Naive thymus-derived CD4-positive, alpha-beta T cell (primary cell): ENCODE measurements around the gene ALPI. TPM values are rescaled to one million over a fixed set of nuclear protein-coding genes. Genes with fewer than 3 reads are reported as not detected.
A peak's percentile ranks its signal among the peaks of the same experiment; 100 is the strongest.

ENCODE experiments used
- ATAC-seq: fragments of 150-1000 bp; cut with Tn5 transposase; 2 replicates; pipeline ENCODE4 v1.10.0; 2021; ENCODE audit warnings: mild to moderate bottlenecking, moderate library complexity
- CTCF ChIA-PET: fragments of 350-600 bp; sonication (Branson Sonifier 250); formaldehyde crosslinking; loops from one replicate; lab custom pipeline; 2021; ENCODE audit warnings: antibody characterized with exemption; lab: Charles Lee
- POLR2A ChIA-PET: fragments of 350-600 bp; sonication (Branson Sonifier 250); formaldehyde crosslinking; loops from one replicate; lab custom pipeline; 2021; ENCODE audit warnings: antibody characterized with exemption, inconsistent platforms; lab: Charles Lee
- DNase-seq, 9 donors: peaks; one replicate each; pipeline versions ENCODE4 v3.0.0 to v3.0.0-alpha.2; 2020 to 2022; ENCODE audit warnings: mixed read lengths in 1 of 9
- H3K27ac ChIP-seq: one replicate; pipeline ENCODE4 v1.7.0; 2013; ENCODE audit warnings: mild to moderate bottlenecking, low read depth, low read length, moderate library complexity
- H3K27me3 ChIP-seq, 2 donors: one replicate each; pipeline ENCODE4 v1.7.0; 2013; ENCODE audit warnings: low read length in 2 of 2, mild to moderate bottlenecking in 2 of 2, moderate library complexity in 2 of 2; ENCODE audit not compliant: control insufficient read depth in 2 of 2, insufficient read depth in 2 of 2
- H3K36me3 ChIP-seq, 3 experiments: 1 replicate in 2 of 3; 2 replicates in 1 of 3; pipeline ENCODE4 v1.7.0; 2013; ENCODE audit warnings: low read length in 3 of 3, mild to moderate bottlenecking in 3 of 3, moderate library complexity in 1 of 3; ENCODE audit not compliant: insufficient read depth in 3 of 3, control insufficient read depth in 2 of 3
- H3K4me1 ChIP-seq, 2 donors: one replicate each; pipeline ENCODE4 v1.7.0; 2013; ENCODE audit warnings: low read length in 2 of 2, mild to moderate bottlenecking in 2 of 2, moderate library complexity in 1 of 2; ENCODE audit not compliant: control insufficient read depth in 2 of 2, insufficient read depth in 2 of 2
- H3K4me3 ChIP-seq: 2 replicates; pipeline ENCODE4 v1.7.0; 2013; ENCODE audit warnings: mild to moderate bottlenecking, low read length
- H3K9me3 ChIP-seq, 3 experiments: 1 replicate in 2 of 3; 2 replicates in 1 of 3; pipeline ENCODE4 v1.7.0; 2013; ENCODE audit warnings: low read length in 3 of 3; ENCODE audit not compliant: control insufficient read depth in 2 of 3
- H3K27ac Mint-ChIP-seq, 9 donors: one replicate each; pipeline ENCODE4 v1.8.0; 2020 to 2022; ENCODE audit warnings: mixed read lengths in 9 of 9, mild to moderate bottlenecking in 8 of 9, moderate library complexity in 5 of 9, inconsistent platforms in 2 of 9
- H3K27me3 Mint-ChIP-seq, 5 donors: one replicate each; pipeline ENCODE4 v1.8.0; 2021 to 2022; ENCODE audit warnings: mixed read lengths in 5 of 5, mild to moderate bottlenecking in 1 of 5
- H3K36me3 Mint-ChIP-seq, 5 donors: one replicate each; pipeline ENCODE4 v1.8.0; 2020 to 2022; ENCODE audit warnings: mixed read lengths in 5 of 5, mild to moderate bottlenecking in 3 of 5, inconsistent platforms in 1 of 5
- H3K4me1 Mint-ChIP-seq, 7 donors: one replicate each; pipeline ENCODE4 v1.8.0; 2020 to 2022; ENCODE audit warnings: mixed read lengths in 7 of 7, mild to moderate bottlenecking in 3 of 7, inconsistent platforms in 1 of 7
- H3K4me3 Mint-ChIP-seq, 10 donors: one replicate each; pipeline ENCODE4 v1.8.0; 2020 to 2022; ENCODE audit warnings: mild to moderate bottlenecking in 10 of 10, mixed read lengths in 10 of 10, moderate library complexity in 6 of 10, inconsistent platforms in 2 of 10
- H3K9me3 Mint-ChIP-seq, 11 donors: one replicate each; pipeline ENCODE4 v1.8.0; 2020 to 2022; ENCODE audit warnings: mixed read lengths in 11 of 11, mild to moderate bottlenecking in 4 of 11, inconsistent platforms in 1 of 11, moderate library complexity in 1 of 11
- intact Hi-C, 2 donors: fragments of 100-400 bp; cut with micrococcal nuclease; formaldehyde crosslinking; loops; one replicate each; pipeline ENCODE4 v1.15.1; 2023
- polyA plus RNA-seq, 2 donors: library from polyadenylated mRNA; unstranded; fragments of 300-500 nt; fragmentation: Illumina TruSeq; gene quantifications; one replicate each; pipeline ENCODE4 v1.2.3, GENCODE V29; 2021
- total RNA-seq, 6 experiments: library from RNA in 5 of 6; stranded (reverse) in 5 of 6; gene quantifications; 1 replicate in 5 of 6; 2 replicates in 1 of 6; pipeline ENCODE4 v1.2.3 and lab custom pipeline; 2021 to 2026

ALPI gene
- total and polyA plus RNA-seq, 7 experiments from 2014 or later = not detected

- H3K36me3 Mint-ChIP-seq = no peaks in the 10 kb centered on the region
- ATAC-seq (no peak), DNase-seq (no peak)
- H3K4me3 Mint-ChIP-seq = no peak overlapping the region
- peaks cover 0 to 6% of the 10 kb centered on the region in 2 donors for H3K4me1 ChIP-seq
- intact Hi-C loops = no loop called here
- CTCF ChIA-PET = interaction anchor here (0.6 kb wide), 1 partner anchor 1419 kb away, joined by 3 read pairs; no protein-coding TSS in a partner anchor
- POLR2A ChIA-PET = no interaction called here
- H3K36me3 ChIP-seq = no peaks in the 10 kb centered on the region
- no peak overlapping the region for H3K27ac ChIP-seq
- H3K27me3 ChIP-seq = no peaks in the 10 kb centered on the region
- no peak overlapping the region for H3K4me3 ChIP-seq
- H3K4me1 Mint-ChIP-seq = peaks cover 4 to 13% (median 12%) of the 10 kb centered on the region in 7 donors
- no peak overlapping the region for H3K27ac Mint-ChIP-seq
- peaks cover 14 to 42% (median 26%) of the 10 kb centered on the region in 5 donors for H3K27me3 Mint-ChIP-seq
- H3K9me3 Mint-ChIP-seq = no peaks in the 10 kb centered on the region
- H3K9me3 ChIP-seq = no peaks in the 10 kb centered on the region
These were observed 43.9 kb upstream of the ALPI start for GRCh38 chr2:232411901-232412629.

GRCh38 chr2:232412986-232413385, 43.0 kb upstream of the ALPI start:
- no peaks in the 10 kb centered on the region for H3K9me3 Mint-ChIP-seq
- ChIA-PET POLR2A (no interaction called here), CTCF (interaction anchor here (0.6 kb wide), 1 partner anchor 1420 kb away, joined by 3 read pairs; no protein-coding TSS in a partner anchor)
- intact Hi-C loops = no loop called here
- no peaks in the 10 kb centered on the region for H3K36me3 ChIP-seq
- H3K27me3 Mint-ChIP-seq = peaks cover 14 to 46% (median 28%) of the 10 kb centered on the region in 5 donors
- no peaks in the 10 kb centered on the region for H3K27me3 ChIP-seq
- peaks cover 0 to 6% of the 10 kb centered on the region in 2 donors for H3K4me1 ChIP-seq
- H3K4me3 Mint-ChIP-seq = peak overlapping the region in 2 of 10 donors; percentile 1 to 30
- no peak overlapping the region for H3K4me3 ChIP-seq
- peaks cover 4 to 13% (median 12%) of the 10 kb centered on the region in 7 donors for H3K4me1 Mint-ChIP-seq
- H3K9me3 ChIP-seq = no peaks in the 10 kb centered on the region
- ATAC-seq = no peak
- H3K27ac ChIP-seq = no peak overlapping the region
- no peaks in the 10 kb centered on the region for H3K36me3 Mint-ChIP-seq
- DNase-seq = no peak
- no peak overlapping the region for H3K27ac Mint-ChIP-seq

GRCh38 chr2:232415138-232415690, 40.7 kb upstream of the ALPI start:
- Histone ChIP-seq H3K9me3 (no peaks in the 10 kb centered on the region), H3K36me3 (no peaks in the 10 kb centered on the region), H3K4me1 (peaks cover 0 to 13% of the 10 kb centered on the region in 2 donors), H3K4me3 (no peak overlapping the region), H3K27me3 (no peaks in the 10 kb centered on the region), H3K27ac (no peak overlapping the region)
- ChIA-PET POLR2A (no interaction called here), CTCF (no interaction called here)
- no peaks in the 10 kb centered on the region for H3K36me3 Mint-ChIP-seq
- H3K27ac Mint-ChIP-seq = no peak overlapping the region
- no peak overlapping the region for H3K4me3 Mint-ChIP-seq
- H3K4me1 Mint-ChIP-seq = peaks cover 10 to 28% (median 19%) of the 10 kb centered on the region in 7 donors
- ATAC-seq (no peak), DNase-seq (no peak)
- intact Hi-C loops = no loop called here
- no peaks in the 10 kb centered on the region for H3K9me3 Mint-ChIP-seq
- H3K27me3 Mint-ChIP-seq = peaks cover 25 to 62% (median 33%) of the 10 kb centered on the region in 5 donors

GRCh38 chr2:232415736-232416520, 40.0 kb upstream of the ALPI start:
- ChIA-PET POLR2A (no interaction called here), CTCF (no interaction called here)
- no peak overlapping the region for H3K27ac ChIP-seq
- H3K27ac Mint-ChIP-seq = no peak overlapping the region
- no peaks in the 10 kb centered on the region for H3K9me3 Mint-ChIP-seq
- no peaks in the 10 kb centered on the region for H3K9me3 ChIP-seq
- no peaks in the 10 kb centered on the region for H3K36me3 ChIP-seq
- H3K4me1 ChIP-seq = peaks cover 0 to 16% of the 10 kb centered on the region in 2 donors
- intact Hi-C loops = no loop called here
- H3K27me3 Mint-ChIP-seq = peaks cover 25 to 65% (median 31%) of the 10 kb centered on the region in 5 donors
- no peaks in the 10 kb centered on the region for H3K27me3 ChIP-seq
- H3K36me3 Mint-ChIP-seq = no peaks in the 10 kb centered on the region
- H3K4me1 Mint-ChIP-seq = peaks cover 10 to 32% (median 21%) of the 10 kb centered on the region in 7 donors
- no peak overlapping the region for H3K4me3 Mint-ChIP-seq
- DNase-seq (no peak), ATAC-seq (peak; percentile 10)
- no peak overlapping the region for H3K4me3 ChIP-seq

- no peak for ATAC-seq
- Mint-ChIP-seq H3K27ac (no peak overlapping the region), H3K36me3 (peaks cover 0 to 2% (median 0%) of the 10 kb centered on the region in 5 donors), H3K4me3 (no peak overlapping the region), H3K9me3 (peaks cover 0 to 2% (median 0%) of the 10 kb centered on the region in 11 donors), H3K4me1 (peaks cover 10 to 32% (median 22%) of the 10 kb centered on the region in 7 donors), H3K27me3 (peaks cover 24 to 67% (median 29%) of the 10 kb centered on the region in 5 donors)
- Histone ChIP-seq H3K4me3 (no peak overlapping the region), H3K9me3 (no peaks in the 10 kb centered on the region), H3K27ac (no peak overlapping the region), H3K4me1 (peaks cover 0 to 16% of the 10 kb centered on the region in 2 donors), H3K36me3 (no peaks in the 10 kb centered on the region), H3K27me3 (no peaks in the 10 kb centered on the region)
- ChIA-PET POLR2A (no interaction called here), CTCF (no interaction called here)
- intact Hi-C loops = no loop called here
- DNase-seq = no peak
These were observed 39.2 kb upstream of the ALPI start for GRCh38 chr2:232416521-232417470.

DNA sequence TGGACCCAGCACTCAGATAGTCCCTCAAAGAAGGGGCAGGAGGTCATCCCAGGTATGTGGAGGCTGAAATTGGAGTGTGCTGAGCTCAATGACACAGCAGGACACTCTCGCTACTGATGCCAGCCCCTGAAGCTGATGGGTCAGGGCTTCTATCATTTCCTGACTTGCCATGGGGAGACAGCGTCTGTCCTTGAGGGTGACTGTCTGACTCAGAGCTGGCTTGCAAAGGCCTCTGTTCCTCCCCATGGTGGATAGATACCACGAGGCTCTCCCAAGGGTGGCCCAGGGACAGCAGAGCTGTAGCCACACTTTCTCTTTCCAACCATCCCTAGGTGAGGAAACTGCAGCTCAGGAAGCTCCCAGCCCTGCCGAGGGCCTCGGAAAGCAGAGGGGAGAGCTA, 38.5 kb upstream of the ALPI start:
- no peaks in the 10 kb centered on the region for H3K9me3 ChIP-seq
- CTCF ChIA-PET = no interaction called here
- intact Hi-C loops = no loop called here
- no peak overlapping the region for H3K4me3 ChIP-seq
- DNase-seq = no peak
- peaks cover 0 to 16% of the 10 kb centered on the region in 2 donors for H3K4me1 ChIP-seq
- no peak overlapping the region for H3K4me3 Mint-ChIP-seq
- peaks cover 8 to 31% (median 24%) of the 10 kb centered on the region in 7 donors for H3K4me1 Mint-ChIP-seq
- H3K9me3 Mint-ChIP-seq = peaks cover 0 to 6% (median 1%) of the 10 kb centered on the region in 11 donors
- no peaks in the 10 kb centered on the region for H3K27me3 ChIP-seq
- no peak for ATAC-seq
- H3K27me3 Mint-ChIP-seq = peaks cover 30 to 68% (median 36%) of the 10 kb centered on the region in 5 donors
- peaks cover 0 to 5% (median 0%) of the 10 kb centered on the region in 5 donors for H3K36me3 Mint-ChIP-seq
- H3K27ac ChIP-seq = no peak overlapping the region
- POLR2A ChIA-PET = no interaction called here
- no peak overlapping the region for H3K27ac Mint-ChIP-seq
- no peaks in the 10 kb centered on the region for H3K36me3 ChIP-seq
